Activated CD8-positive, alpha-beta T cell treated with anti-CD3 and anti-CD28 coated beads for 36 hours (primary cell): Measurements from ENCODE around the gene SOX15. TPM values are rescaled to one million over a fixed set of nuclear protein-coding genes. Genes with fewer than 3 reads are reported as not detected.

Source experiments
- ATAC-seq: fragments of 200-7000 bp; cut with Tn5 transposase; one replicate; pipeline ENCODE4 v1.10.0; 2021; ENCODE audit warnings: mild to moderate bottlenecking, moderate library complexity
- CTCF ChIA-PET: fragments of 350-600 bp; sonication (Branson Sonifier 250); formaldehyde crosslinking; loops from one replicate; lab custom pipeline; 2021; ENCODE audit warnings: antibody characterized with exemption; lab: Charles Lee
- POLR2A ChIA-PET: fragments of 350-600 bp; sonication (Branson Sonifier 250); formaldehyde crosslinking; loops from one replicate; lab custom pipeline; 2021; ENCODE audit warnings: antibody characterized with exemption; lab: Charles Lee
- DNase-seq: peaks from one replicate; pipeline ENCODE4 v3.0.0-alpha.2; 2020
- H3K27ac Mint-ChIP-seq: one replicate; pipeline ENCODE4 v1.8.0; 2021; ENCODE audit warnings: mild to moderate bottlenecking, mixed read lengths
- H3K27me3 Mint-ChIP-seq: one replicate; pipeline ENCODE4 v1.8.0; 2021; ENCODE audit warnings: mixed read lengths
- H3K36me3 Mint-ChIP-seq: one replicate; pipeline ENCODE4 v1.8.0; 2021; ENCODE audit warnings: low read depth, mixed read lengths
- H3K4me1 Mint-ChIP-seq: one replicate; pipeline ENCODE4 v1.8.0; 2021; ENCODE audit warnings: low read depth, mixed read lengths
- H3K4me3 Mint-ChIP-seq: one replicate; pipeline ENCODE4 v1.8.0; 2021; ENCODE audit warnings: mild to moderate bottlenecking, moderate library complexity, mixed read lengths
- H3K9me3 Mint-ChIP-seq: one replicate; pipeline ENCODE4 v1.8.0; 2021; ENCODE audit warnings: mixed read lengths
- CTCF ChIP-seq: fragments of 200-600 bp; IDR thresholded peaks from one replicate; pipeline ENCODE4 v1.8.0; 2022; ENCODE audit warnings: antibody characterized with exemption, mild to moderate bottlenecking
- intact Hi-C: fragments of 100-400 bp; cut with micrococcal nuclease; formaldehyde crosslinking; loops from one replicate; pipeline ENCODE4 v1.10.0; 2022
- total RNA-seq, 2 experiments: library from RNA; stranded (reverse); gene quantifications; one replicate each; pipeline ENCODE4 v1.2.3, GENCODE V29; 2021

Gene SOX15
- total RNA-seq, 2 experiments from 2014 or later: 0.25 TPM; not detected in 1

- TF ChIP-seq CTCF: no peak
- H3K36me3 Mint-ChIP-seq: no peaks in the 10 kb centered on the region
- no peak for DNase-seq
- H3K4me3 Mint-ChIP-seq: no peak overlapping the region
- H3K4me1 Mint-ChIP-seq: no peaks in the 10 kb centered on the region
- ChIA-PET CTCF (interaction anchor here (1.8 to 3.0 kb wide), 4 partner anchors 15 to 183 kb away, joined by 4 to 17 read pairs (median 8); partner anchors contain the start of gene SENP3), POLR2A (interaction anchor here (1.4 kb wide), 1 partner anchor 22 kb away, joined by 5 read pairs; no protein-coding TSS in a partner anchor)
- no peaks in the 10 kb centered on the region for H3K27me3 Mint-ChIP-seq
- H3K9me3 Mint-ChIP-seq: no peaks in the 10 kb centered on the region
- no peak overlapping the region for H3K27ac Mint-ChIP-seq
- no peak for ATAC-seq
- intact Hi-C loops: no loop called here
Observed at GRCh38 chr17:7538891-7539545, 50.9 kb downstream of the SOX15 start.

Other genes with a start within 250 kb of the SOX15 start
- gene KCTD11, start 237.9 kb downstream of the SOX15 start, total RNA-seq: 10 to 100 TPM; 11.0 to 11.2 TPM
- gene TMEM95, start 234.9 kb downstream of the SOX15 start, total RNA-seq: not detected
- 1 to 10 TPM; 6.8 to 6.9 TPM for gene TNK1, start 209.0 kb downstream of the SOX15 start, total RNA-seq
- 10 to 100 TPM; 62.6 to 71.1 TPM for gene PLSCR3, start 195.6 kb downstream of the SOX15 start, total RNA-seq
- 10 to 100 TPM; 55.8 to 60.6 TPM for gene TMEM256, start 186.0 kb downstream of the SOX15 start, total RNA-seq
- 10 to 100 TPM in 1 of 2 experiments, 1 to 10 TPM in 1; 9.4 to 10.9 TPM for gene NLGN2, start 182.2 kb downstream of the SOX15 start, total RNA-seq
- gene SPEM1, start 169.8 kb downstream of the SOX15 start, total RNA-seq: under 1 TPM in 1 of 2 experiments, not detected in 1; 0.36 TPM
- not detected for gene SPEM2, start 164.5 kb downstream of the SOX15 start, total RNA-seq
- gene SPEM3, start 161.2 kb downstream of the SOX15 start, total RNA-seq: not detected
- 10 to 100 TPM; 12.5 to 14.2 TPM for gene TMEM102, start 154.7 kb downstream of the SOX15 start, total RNA-seq
- 10 to 100 TPM; 16.5 to 16.6 TPM for gene FGF11, start 150.6 kb downstream of the SOX15 start, total RNA-seq
- 10 to 100 TPM; 11.5 to 11.7 TPM for gene CHRNB1, start 145.0 kb downstream of the SOX15 start, total RNA-seq
- 10 to 100 TPM; 24.3 to 24.6 TPM for gene ZBTB4, start 110.5 kb downstream of the SOX15 start, total RNA-seq
- gene SLC35G6, start 108.6 kb downstream of the SOX15 start, total RNA-seq: not detected
- gene POLR2A, start 105.7 kb downstream of the SOX15 start, total RNA-seq: 100 to 1,000 TPM; 219 to 223 TPM
- gene TNFSF12, start 41.0 kb downstream of the SOX15 start, total RNA-seq: 10 to 100 TPM; 11.8 to 13.8 TPM
- 1 to 10 TPM; 4.0 to 6.9 TPM for gene TNFSF13, start 31.3 kb downstream of the SOX15 start, total RNA-seq
- gene SENP3, start 28.2 kb downstream of the SOX15 start, total RNA-seq: 10 to 100 TPM; 60.2 to 63.2 TPM
- gene CD68, start 10.5 kb downstream of the SOX15 start, total RNA-seq: 10 to 100 TPM; 11.4 to 12.9 TPM
- gene MPDU1, start 6.2 kb downstream of the SOX15 start, total RNA-seq: 10 to 100 TPM; 50.9 to 51.4 TPM
- 10 to 100 TPM; 28.6 to 33.1 TPM for gene FXR2, start 24.8 kb upstream of the SOX15 start, total RNA-seq
- gene SAT2, start 37.7 kb upstream of the SOX15 start, total RNA-seq: 10 to 100 TPM; 15.6 to 22.2 TPM
- gene SHBG, start 40.0 kb upstream of the SOX15 start, total RNA-seq: not detected
- gene ATP1B2, start 60.8 kb upstream of the SOX15 start, total RNA-seq: under 1 TPM in 1 of 2 experiments, not detected in 1; 0.38 TPM
- gene TP53, start 97.4 kb upstream of the SOX15 start, total RNA-seq: 100 to 1,000 TPM; 129 to 138 TPM
- 10 to 100 TPM; 27.5 to 28.6 TPM for gene WRAP53, start 98.4 kb upstream of the SOX15 start, total RNA-seq
- not detected for gene EFNB3, start 115.1 kb upstream of the SOX15 start, total RNA-seq
- not detected for gene DNAH2, start 127.7 kb upstream of the SOX15 start, total RNA-seq
- 10 to 100 TPM; 49.2 to 53.8 TPM for gene KDM6B, start 244.1 kb upstream of the SOX15 start, total RNA-seq